Parathyroid adenoma (tissue), 2 donors: ENCODE measurements around the gene ARHGEF7.

Source experiments
- H2AFZ ChIP-seq: fragments of 300-600 bp; sonication (generic); one replicate; pipeline ENCODE4 v1.7.0; 2017; ENCODE audit warnings: antibody characterized with exemption, mild to moderate bottlenecking
- H3K27ac ChIP-seq: fragments of 300-600 bp; sonication (generic); one replicate; pipeline ENCODE4 v1.7.0; 2017
- H3K27me3 ChIP-seq: fragments of 300-600 bp; sonication (generic); one replicate; pipeline ENCODE4 v1.7.0; 2017; ENCODE audit warnings: low read length; ENCODE audit not compliant: control insufficient read depth, insufficient read depth
- H3K36me3 ChIP-seq: fragments of 300-600 bp; sonication (generic); one replicate; pipeline ENCODE4 v1.7.0; 2017; ENCODE audit warnings: low read length; ENCODE audit not compliant: control insufficient read depth, insufficient read depth
- H3K4me1 ChIP-seq: fragments of 300-600 bp; sonication (generic); one replicate; pipeline ENCODE4 v1.7.0; 2017; ENCODE audit warnings: control low read depth
- H3K4me2 ChIP-seq: fragments of 300-600 bp; sonication (generic); one replicate; pipeline ENCODE4 v1.7.0; 2017; ENCODE audit warnings: low read length
- H3K4me3 ChIP-seq: fragments of 300-600 bp; sonication (generic); one replicate; pipeline ENCODE4 v1.7.0; 2017; ENCODE audit warnings: low read depth, low read length
- H3K79me2 ChIP-seq: fragments of 300-600 bp; sonication (generic); one replicate; pipeline ENCODE4 v1.7.0; 2017; ENCODE audit warnings: control low read depth
- H3K9ac ChIP-seq: fragments of 300-600 bp; sonication (generic); one replicate; pipeline ENCODE4 v1.7.0; 2017; ENCODE audit warnings: mild to moderate bottlenecking
- H3K9me3 ChIP-seq: fragments of 300-600 bp; sonication (generic); one replicate; pipeline ENCODE4 v1.7.0; 2017; ENCODE audit warnings: low read length; ENCODE audit not compliant: control insufficient read depth
- CTCF ChIP-seq: fragments of 300-600 bp; sonication (generic); IDR thresholded peaks from one replicate; pipeline ENCODE4 v1.7.0; 2017; ENCODE audit warnings: antibody characterized with exemption, mild to moderate bottlenecking
- donor health status: primary hyperparathyroidism.

Gene ARHGEF7

GRCh38 chr13:111210544-111211469, 95.7 kb downstream of the ARHGEF7 start:
- no peak overlapping the region for H3K4me3 ChIP-seq
- no peaks in the 10 kb centered on the region for H3K9me3 ChIP-seq
- no peak overlapping the region for H3K9ac ChIP-seq
- no peak overlapping the region for H2AFZ ChIP-seq
- H3K27ac ChIP-seq = no peak overlapping the region
- H3K36me3 ChIP-seq = no peaks in the 10 kb centered on the region
- no peaks in the 10 kb centered on the region for H3K27me3 ChIP-seq
- no peak for TF ChIP-seq CTCF
- H3K4me2 ChIP-seq = no peak overlapping the region
- H3K4me1 ChIP-seq = no peaks in the 10 kb centered on the region
- H3K79me2 ChIP-seq = peaks cover 6% of the 10 kb centered on the region

GRCh38 chr13:111211789-111212516, 96.8 kb downstream of the ARHGEF7 start:
- Histone ChIP-seq H3K27ac (no peak overlapping the region), H2AFZ (no peak overlapping the region)

GRCh38 chr13:111212517-111212873, 97.4 kb downstream of the ARHGEF7 start:
- no peak overlapping the region for H2AFZ ChIP-seq
- no peak for TF ChIP-seq CTCF
- no peaks in the 10 kb centered on the region for H3K27me3 ChIP-seq
- no peaks in the 10 kb centered on the region for H3K9me3 ChIP-seq
- H3K36me3 ChIP-seq = no peaks in the 10 kb centered on the region
- H3K27ac ChIP-seq = no peak overlapping the region
- no peak overlapping the region for H3K4me2 ChIP-seq
- no peak overlapping the region for H3K9ac ChIP-seq
- H3K79me2 ChIP-seq = peaks cover 4% of the 10 kb centered on the region
- no peaks in the 10 kb centered on the region for H3K4me1 ChIP-seq
- no peak overlapping the region for H3K4me3 ChIP-seq

More at GRCh38 chr13:111211789-111212516, 96.8 kb downstream of the ARHGEF7 start:
- no peak overlapping the region for H3K9ac ChIP-seq
- no peaks in the 10 kb centered on the region for H3K9me3 ChIP-seq
- no peak overlapping the region for H3K4me2 ChIP-seq
- H3K27me3 ChIP-seq = no peaks in the 10 kb centered on the region
- H3K4me3 ChIP-seq = no peak overlapping the region
- TF ChIP-seq CTCF = no peak
- H3K4me1 ChIP-seq = no peaks in the 10 kb centered on the region
- no peaks in the 10 kb centered on the region for H3K36me3 ChIP-seq
- H3K79me2 ChIP-seq = peaks cover 8% of the 10 kb centered on the region

GRCh38 chr13:111213964-111214726, 99.0 kb downstream of the ARHGEF7 start:
- no peak overlapping the region for H3K9ac ChIP-seq
- peaks cover 4% of the 10 kb centered on the region for H3K79me2 ChIP-seq
- no peak overlapping the region for H3K27ac ChIP-seq
- H3K9me3 ChIP-seq = no peaks in the 10 kb centered on the region
- TF ChIP-seq CTCF = no peak
- H3K4me2 ChIP-seq = no peak overlapping the region
- no peak overlapping the region for H2AFZ ChIP-seq
- H3K36me3 ChIP-seq = no peaks in the 10 kb centered on the region
- H3K27me3 ChIP-seq = no peaks in the 10 kb centered on the region
- no peaks in the 10 kb centered on the region for H3K4me1 ChIP-seq
- no peak overlapping the region for H3K4me3 ChIP-seq
